GM23248 (cell line): ENCODE data around the gene DGAT2.

Experiments
- EZH2 ChIP-seq: fragments of 200-600 bp; sonication (generic); IDR thresholded peaks from 2 replicates; pipeline ENCODE4 v1.6.1; 2018; ENCODE audit warnings: antibody characterized with exemption, mild to moderate bottlenecking; ENCODE audit not compliant: insufficient read depth, poor library complexity, severe bottlenecking
- EZH2phosphoT487 ChIP-seq: fragments of 200-600 bp; sonication (generic); IDR thresholded peaks from 2 replicates; pipeline ENCODE4 v1.6.1; 2018; ENCODE audit warnings: antibody characterized with exemption, moderate library complexity, mild to moderate bottlenecking, low read depth; ENCODE audit not compliant: insufficient read depth

- no peak for TF ChIP-seq EZH2phosphoT487
- no peak for TF ChIP-seq EZH2
Observed at GRCh38 chr11:75773595-75774353, 5.2 kb downstream of the DGAT2 start.
